Activated naive CD8-positive, alpha-beta T cell treated with anti-CD3 and anti-CD28 coated beads, Interleukin-2, amount 50 U/mL, for 16 hours (primary cell): Measurements from ENCODE around the gene RERG.
"Not testable (repeated sequence)": the region's sequence is repeated elsewhere in the genome, so short reads cannot be mapped to it uniquely, and the experiment has no call there.

Experiments
- DNase-seq: peaks from one replicate; pipeline ENCODE4 v3.0.0-alpha.2; 2020; ENCODE audit warnings: low read depth, low spot score

The RERG gene, protein sequence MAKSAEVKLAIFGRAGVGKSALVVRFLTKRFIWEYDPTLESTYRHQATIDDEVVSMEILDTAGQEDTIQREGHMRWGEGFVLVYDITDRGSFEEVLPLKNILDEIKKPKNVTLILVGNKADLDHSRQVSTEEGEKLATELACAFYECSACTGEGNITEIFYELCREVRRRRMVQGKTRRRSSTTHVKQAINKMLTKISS

GRCh38 chr12:15220915-15221885 is at the start of gene RERG:
RERG (minus strand) TSS chr12:15221417; CDS start chr12:15217489, 3,928 bp downstream.
- DNase-seq = peak; percentile 48

- no peak for DNase-seq
These were observed 49.4 kb upstream of the RERG start for GRCh38 chr12:15270591-15270990.

DNA sequence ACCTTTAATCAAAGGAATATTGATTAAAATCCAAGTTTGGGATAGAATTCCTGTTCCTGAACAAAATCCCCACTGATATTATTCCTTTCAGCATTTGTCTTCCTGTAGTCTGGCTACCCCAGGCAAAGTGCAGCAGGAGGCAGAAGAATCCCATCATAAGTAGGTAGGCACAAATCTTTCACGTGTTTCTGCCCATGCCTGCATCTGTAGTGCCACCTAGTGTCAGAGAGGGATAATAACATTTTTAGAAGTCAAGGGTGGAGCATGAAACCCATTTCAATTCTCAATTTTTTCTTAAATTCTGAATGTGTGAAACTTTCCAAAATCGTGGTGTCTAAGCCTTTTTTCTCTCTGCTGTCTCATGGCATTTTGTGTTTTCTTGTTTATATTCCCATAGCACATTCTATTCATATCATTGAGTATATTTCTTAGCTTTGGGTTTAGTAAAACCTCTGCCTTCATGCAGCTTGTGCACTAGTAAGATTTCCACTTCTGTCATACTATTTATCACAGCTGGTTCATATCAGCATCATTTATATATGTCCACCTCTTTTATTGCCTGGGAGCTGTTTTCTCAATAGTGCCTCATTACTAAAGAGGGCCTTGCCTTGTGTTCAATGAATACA is 47.8 kb upstream of the RERG start:
- DNase-seq = no peak

GRCh38 chr12:15268309-15268708 is 47.1 kb upstream of the RERG start:
- DNase-seq = no peak

GRCh38 chr12:15265875-15266274 is 44.7 kb upstream of the RERG start:
- DNase-seq = no peak

GRCh38 chr12:15256761-15257160 is 35.5 kb upstream of the RERG start:
- DNase-seq = no peak

GRCh38 chr12:15253990-15254389 is 32.8 kb upstream of the RERG start:
- no peak for DNase-seq

DNA sequence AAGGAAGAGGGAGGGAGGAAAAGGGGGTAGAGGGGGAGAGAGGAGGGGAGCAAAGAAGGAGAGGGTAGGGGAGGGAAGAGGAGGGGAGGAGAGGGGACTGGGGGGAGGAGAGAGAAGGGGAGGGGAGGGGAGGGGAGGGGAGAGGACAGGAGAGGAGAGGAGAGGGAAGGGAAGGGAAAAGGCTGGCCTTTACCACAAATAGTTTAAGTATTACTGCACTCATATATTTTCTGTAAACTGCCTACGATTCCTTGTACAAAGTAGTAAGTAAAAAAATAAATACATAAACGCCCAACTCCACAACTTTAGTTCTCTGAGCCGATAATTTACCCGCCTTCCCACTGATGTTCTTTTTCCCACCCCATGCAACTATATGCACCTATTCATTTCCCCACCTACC is 23.7 kb upstream of the RERG start:
- no peak for DNase-seq

DNA sequence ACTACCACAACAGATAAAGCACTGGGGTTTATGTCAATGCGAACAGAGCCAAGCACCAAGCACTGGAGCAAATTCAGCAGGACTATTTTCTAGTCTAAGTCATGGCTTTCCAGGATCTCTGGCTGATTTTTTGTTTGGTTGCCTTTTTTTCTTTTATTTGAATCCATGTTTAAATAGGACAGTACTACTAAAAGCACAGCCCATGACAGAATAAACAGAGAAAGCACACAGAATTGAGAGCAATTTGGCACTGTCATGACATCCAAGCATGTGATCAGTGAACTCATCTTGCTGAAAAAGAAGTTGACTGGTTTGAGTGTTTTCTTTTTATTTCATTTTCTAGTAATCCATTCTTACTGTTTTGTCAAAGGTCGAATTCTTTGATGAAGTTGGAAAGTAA is 23.1 kb upstream of the RERG start:
- no peak for DNase-seq

GRCh38 chr12:15243102-15243501 is 21.9 kb upstream of the RERG start:
- no peak for DNase-seq

DNA sequence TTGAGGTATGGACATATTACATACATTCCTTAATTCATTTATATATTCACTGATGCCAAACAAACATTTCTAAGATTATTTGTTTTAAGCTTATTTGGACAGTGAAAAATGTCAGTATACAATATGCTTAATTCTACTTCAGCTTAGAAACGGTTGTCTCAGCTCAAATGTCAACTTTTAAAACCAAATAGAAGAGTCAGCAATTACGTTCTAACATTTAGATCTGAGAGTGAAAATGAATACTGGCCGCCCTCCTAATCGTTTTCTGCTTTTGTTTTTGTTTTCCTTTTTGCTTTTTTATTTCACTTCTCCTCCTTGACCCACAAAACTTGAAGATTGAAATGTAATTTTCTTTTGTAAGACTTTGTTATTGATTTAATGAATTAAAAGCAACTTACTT is 19.7 kb upstream of the RERG start:
- no peak for DNase-seq

GRCh38 chr12:15234508-15234907 is 13.3 kb upstream of the RERG start:
- no peak for DNase-seq

DNA sequence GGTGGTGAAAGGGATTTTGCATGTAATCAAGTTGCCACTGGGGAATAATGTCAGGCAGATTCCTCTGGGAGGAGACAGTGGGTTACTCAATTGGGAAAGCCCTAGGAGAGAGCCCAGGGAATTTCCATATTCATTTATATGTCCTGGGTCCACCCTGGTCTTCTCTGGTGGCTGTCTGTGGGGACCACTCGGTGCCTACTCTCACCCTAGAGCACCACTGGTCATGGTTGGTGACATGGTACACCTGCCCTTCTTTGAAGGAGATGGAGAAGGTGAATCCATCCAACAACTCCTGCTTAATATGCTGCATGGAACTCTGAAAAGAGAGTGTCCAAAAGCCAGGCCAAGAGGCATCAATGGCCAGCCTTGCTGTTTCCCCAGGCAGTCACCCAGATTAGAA is 12.8 kb upstream of the RERG start:
- DNase-seq = no peak

GRCh38 chr12:15232959-15233358 is 11.7 kb upstream of the RERG start:
- no peak for DNase-seq

GRCh38 chr12:15231493-15231892 is 10.3 kb upstream of the RERG start:
- DNase-seq = no peak

DNA sequence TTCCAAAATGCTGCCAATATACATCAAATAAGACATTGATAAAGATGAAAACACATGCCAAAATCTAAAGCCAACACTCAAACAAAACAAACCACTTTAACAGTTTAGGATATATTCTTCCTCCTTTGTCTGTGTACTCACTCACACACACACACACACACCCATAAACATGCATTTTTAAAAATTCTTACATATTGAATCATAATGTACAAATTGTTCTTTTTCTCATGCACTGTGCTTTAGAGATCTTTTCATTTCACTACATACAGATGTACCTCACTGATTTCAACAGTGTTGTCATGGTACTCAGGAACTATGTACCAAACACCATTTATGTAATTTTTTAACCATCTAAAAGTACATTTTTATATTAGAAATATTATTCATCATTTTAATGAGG is 9.5 kb upstream of the RERG start:
- DNase-seq = no peak

- no peak for DNase-seq
These were observed 8.9 kb upstream of the RERG start for GRCh38 chr12:15230137-15230536.

- DNase-seq = no peak
These were observed 5.9 kb upstream of the RERG start for GRCh38 chr12:15227004-15227679.

DNA sequence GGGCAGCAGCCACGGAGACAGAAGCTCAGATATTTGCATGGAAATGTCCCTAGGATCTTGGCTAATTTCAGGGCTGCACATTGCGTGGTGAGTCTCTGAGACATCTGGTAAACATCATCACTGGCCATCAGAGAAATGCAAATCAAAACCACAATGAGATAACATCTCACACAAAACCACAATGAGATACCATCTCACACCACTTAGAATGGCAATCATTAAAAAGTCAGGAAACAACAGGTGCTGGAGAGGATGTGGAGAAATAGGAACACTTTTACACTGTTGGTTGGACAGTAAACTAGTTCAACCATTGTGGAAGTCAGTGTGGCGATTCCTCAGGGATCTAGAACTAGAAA is 4.6 kb upstream of the RERG start:
- DNase-seq = not testable (repeated sequence)

GRCh38 chr12:15225136-15225862 is 4.1 kb upstream of the RERG start:
- DNase-seq = no peak

GRCh38 chr12:15222219-15222618 is 1.0 kb upstream of the RERG start:
- DNase-seq = no peak
